HG03045 (cell line): ENCODE data around the gene CDK15.
"Not testable (repeated sequence)": the region's sequence is repeated elsewhere in the genome, so short reads cannot be mapped to it uniquely, and the experiment has no call there.

Experiments
- ATAC-seq: cut with Tn5 transposase; IDR thresholded peaks from one replicate; pipeline ENCODE4 v1.9.1; 2021; ENCODE audit warnings: mild to moderate bottlenecking, moderate library complexity; ENCODE audit not compliant: unreplicated experiment

CDK15 gene

GRCh38 chr2:201806442-201807170 is at the start of gene CDK15:
Gene CDK15 (plus strand): TSS chr2:201806537. CDS start chr2:201806665, 128 bp downstream.
- ATAC-seq = no peak

GRCh38 chr2:201758234-201758633 is 48.1 kb upstream of the CDK15 start:
- ATAC-seq = no peak

GRCh38 chr2:201758873-201759272 is 47.5 kb upstream of the CDK15 start:
- ATAC-seq = no peak

GRCh38 chr2:201759567-201759966 is 46.8 kb upstream of the CDK15 start:
- ATAC-seq = peak; percentile 50

- no peak for ATAC-seq
These were observed 45.2 kb upstream of the CDK15 start for GRCh38 chr2:201761101-201761500.

GRCh38 chr2:201764469-201764868 is 41.9 kb upstream of the CDK15 start:
- not testable (repeated sequence) for ATAC-seq

- ATAC-seq = no peak
These were observed 40.5 kb upstream of the CDK15 start for GRCh38 chr2:201765799-201766198.

- ATAC-seq = no peak
These were observed 37.4 kb upstream of the CDK15 start for GRCh38 chr2:201768918-201769317.

- ATAC-seq = no peak
These were observed 36.5 kb upstream of the CDK15 start for GRCh38 chr2:201769666-201770373.

- ATAC-seq = no peak
These were observed 32.3 kb upstream of the CDK15 start for GRCh38 chr2:201773990-201774389.

GRCh38 chr2:201774546-201774945 is 31.8 kb upstream of the CDK15 start:
- ATAC-seq = no peak

- ATAC-seq = no peak
These were observed 31.0 kb upstream of the CDK15 start for GRCh38 chr2:201775326-201775725.

- no peak for ATAC-seq
These were observed 29.3 kb upstream of the CDK15 start for GRCh38 chr2:201777043-201777442.

- ATAC-seq = no peak
These were observed 28.5 kb upstream of the CDK15 start for GRCh38 chr2:201777869-201778268.

- ATAC-seq = peak; percentile 6
These were observed 26.2 kb upstream of the CDK15 start for GRCh38 chr2:201779901-201780673.

- peak; percentile 98 for ATAC-seq
These were observed 25.5 kb upstream of the CDK15 start, which contains the start of gene ALS2 for GRCh38 chr2:201780674-201781493. Gene ALS2 (minus strand): TSS chr2:201780933. CDS start chr2:201768885, 12,048 bp downstream.

- ATAC-seq = no peak
These were observed 24.7 kb upstream of the CDK15 start for GRCh38 chr2:201781557-201782051.

GRCh38 chr2:201784563-201784962 is 21.8 kb upstream of the CDK15 start:
- ATAC-seq = no peak

- no peak for ATAC-seq
These were observed 21.2 kb upstream of the CDK15 start for GRCh38 chr2:201785135-201785534.

GRCh38 chr2:201786471-201786870 is 19.9 kb upstream of the CDK15 start:
- no peak for ATAC-seq
